A673 (cell line): ENCODE measurements around the gene KRT4.

Source experiments
- EZH2 ChIP-seq: fragments of 200-600 bp; sonication (generic); IDR thresholded peaks from 2 replicates; pipeline ENCODE4 v1.6.1; 2017; ENCODE audit warnings: borderline replicate concordance, low read depth, mild to moderate bottlenecking, mixed read lengths, antibody characterized with exemption, low read length; ENCODE audit not compliant: poor library complexity, severe bottlenecking
- TF ChIP-seq, protein P1 (sequence below): fragments of 300-800, 200-600 bp; sonication (generic); conservative IDR thresholded peaks from 2 replicates; pipeline ENCODE4 v1.5.1; 2017; ENCODE audit warnings: low read depth, mild to moderate bottlenecking, antibody characterized with exemption, low read length, moderate library complexity, mixed read lengths

- TF ChIP-seq, protein P1, sequence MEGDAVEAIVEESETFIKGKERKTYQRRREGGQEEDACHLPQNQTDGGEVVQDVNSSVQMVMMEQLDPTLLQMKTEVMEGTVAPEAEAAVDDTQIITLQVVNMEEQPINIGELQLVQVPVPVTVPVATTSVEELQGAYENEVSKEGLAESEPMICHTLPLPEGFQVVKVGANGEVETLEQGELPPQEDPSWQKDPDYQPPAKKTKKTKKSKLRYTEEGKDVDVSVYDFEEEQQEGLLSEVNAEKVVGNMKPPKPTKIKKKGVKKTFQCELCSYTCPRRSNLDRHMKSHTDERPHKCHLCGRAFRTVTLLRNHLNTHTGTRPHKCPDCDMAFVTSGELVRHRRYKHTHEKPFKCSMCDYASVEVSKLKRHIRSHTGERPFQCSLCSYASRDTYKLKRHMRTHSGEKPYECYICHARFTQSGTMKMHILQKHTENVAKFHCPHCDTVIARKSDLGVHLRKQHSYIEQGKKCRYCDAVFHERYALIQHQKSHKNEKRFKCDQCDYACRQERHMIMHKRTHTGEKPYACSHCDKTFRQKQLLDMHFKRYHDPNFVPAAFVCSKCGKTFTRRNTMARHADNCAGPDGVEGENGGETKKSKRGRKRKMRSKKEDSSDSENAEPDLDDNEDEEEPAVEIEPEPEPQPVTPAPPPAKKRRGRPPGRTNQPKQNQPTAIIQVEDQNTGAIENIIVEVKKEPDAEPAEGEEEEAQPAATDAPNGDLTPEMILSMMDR: no peak
- no peak for TF ChIP-seq EZH2
Measured at GRCh38 chr12:52828156-52828555, 14.2 kb upstream of the KRT4 start.
